GM08714 (cell line): Measurements from ENCODE around the gene SLC25A18.
"Not testable (repeated sequence)": the region's sequence is repeated elsewhere in the genome, so short reads cannot be mapped to it uniquely, and the experiment has no call there.

Experiments used
- H3K4me3 ChIP-seq: fragments of 200-500 bp; sonication (Bioruptor generic); 2 replicates; pipeline ENCODE4 v1.5.1; 2014; ENCODE audit warnings: mild to moderate bottlenecking, low read length, inconsistent platforms
- ZNF274 ChIP-seq: IDR thresholded peaks from 2 replicates; pipeline ENCODE4 v1.6.1; 2012; ENCODE audit warnings: mild to moderate bottlenecking, low read depth, low read length

Gene SLC25A18

DNA sequence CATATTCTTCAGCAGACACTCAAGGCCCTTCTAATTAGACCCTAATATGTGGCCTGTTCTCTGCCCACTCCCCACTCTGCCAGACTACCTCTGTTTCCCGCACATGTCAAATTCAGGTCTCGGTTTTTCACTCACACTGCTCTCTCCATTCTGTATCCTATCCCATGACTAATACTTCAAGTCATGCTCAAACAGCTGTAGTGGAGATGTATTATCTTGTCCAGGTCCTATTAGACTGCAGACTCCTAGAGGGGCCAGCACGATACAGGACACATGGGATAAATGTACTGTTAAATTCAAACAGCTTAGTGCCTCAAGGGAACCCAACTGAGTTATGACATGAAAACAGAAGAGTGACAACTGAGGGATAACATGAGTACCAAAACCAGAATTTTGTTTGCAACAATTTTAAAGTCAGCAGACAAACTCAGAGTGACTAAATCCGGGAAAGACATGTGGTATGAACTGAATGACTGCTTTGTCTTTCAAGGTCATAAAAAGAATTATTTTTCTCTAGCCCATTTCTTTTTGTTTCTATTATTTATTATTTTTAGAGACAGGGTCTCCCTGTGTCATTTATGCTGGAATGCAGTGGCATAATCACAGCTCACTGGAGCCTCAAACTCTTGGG, 44.7 kb downstream of the SLC25A18 start:
- no peak for TF ChIP-seq ZNF274
- H3K4me3 ChIP-seq = no peak overlapping the region

DNA sequence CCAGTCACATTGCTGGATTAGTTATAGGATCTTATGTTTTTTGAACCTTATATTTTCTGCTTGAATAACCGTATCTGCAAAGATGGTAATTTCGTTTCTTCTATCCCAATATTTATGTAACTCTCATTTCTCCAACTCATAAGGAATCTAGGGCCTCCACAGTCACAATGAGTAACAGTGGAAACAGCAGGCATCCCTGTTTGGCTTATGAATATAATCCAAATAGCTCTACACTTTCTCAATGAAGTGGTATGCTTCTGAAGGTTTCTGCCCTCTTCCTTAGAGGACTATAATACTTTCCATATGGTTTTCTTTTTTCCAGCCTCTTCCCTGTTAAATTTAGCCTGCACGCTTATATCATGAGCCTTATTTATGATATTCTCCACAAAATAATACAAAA, 48.8 kb downstream of the SLC25A18 start:
- TF ChIP-seq ZNF274 = no peak
- no peak overlapping the region for H3K4me3 ChIP-seq

DNA sequence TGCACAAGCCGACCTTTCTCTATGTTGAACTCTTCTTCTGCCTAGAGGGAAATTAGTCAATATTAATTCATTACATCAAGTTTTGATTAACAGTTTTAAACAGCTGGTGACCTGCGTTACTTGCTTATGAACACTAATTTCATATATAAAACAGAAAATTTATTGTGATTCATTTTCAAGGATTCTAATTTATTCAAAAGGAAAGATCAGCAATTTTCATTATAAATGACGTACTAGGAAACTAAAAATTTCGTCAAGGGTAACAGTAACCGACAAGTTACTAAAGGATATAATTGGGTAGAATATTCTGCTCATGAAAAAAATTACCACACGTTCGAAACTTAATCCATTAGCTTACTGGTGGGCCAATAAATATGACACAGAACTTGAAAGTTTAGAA, 50.0 kb downstream of the SLC25A18 start:
- TF ChIP-seq ZNF274 = no peak
- H3K4me3 ChIP-seq = no peak overlapping the region

DNA sequence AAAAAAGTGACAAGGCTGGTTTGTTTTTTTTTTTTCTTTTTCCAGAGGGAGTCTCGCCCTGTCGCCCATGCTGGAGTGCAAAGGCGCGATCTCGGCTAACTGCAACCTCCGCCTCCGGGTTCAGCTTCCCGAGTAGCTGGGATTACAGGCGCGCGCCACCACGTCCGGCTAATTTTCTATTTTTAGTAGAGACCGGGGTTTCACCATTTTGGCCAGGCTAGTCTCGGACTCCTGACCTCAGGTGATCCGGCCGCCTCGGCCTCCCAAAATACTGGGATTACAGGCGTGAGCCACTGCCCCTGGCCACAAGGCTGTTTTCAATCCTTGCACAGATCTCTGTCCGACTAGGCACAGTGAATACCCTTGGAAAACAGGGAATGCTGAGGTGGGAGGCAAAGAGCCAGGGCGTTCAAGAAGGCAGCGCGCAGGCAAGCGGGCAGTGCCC, 64.7 kb downstream of the SLC25A18 start:
- no peak for TF ChIP-seq ZNF274
- H3K4me3 ChIP-seq = peak overlapping the region; percentile 79

DNA sequence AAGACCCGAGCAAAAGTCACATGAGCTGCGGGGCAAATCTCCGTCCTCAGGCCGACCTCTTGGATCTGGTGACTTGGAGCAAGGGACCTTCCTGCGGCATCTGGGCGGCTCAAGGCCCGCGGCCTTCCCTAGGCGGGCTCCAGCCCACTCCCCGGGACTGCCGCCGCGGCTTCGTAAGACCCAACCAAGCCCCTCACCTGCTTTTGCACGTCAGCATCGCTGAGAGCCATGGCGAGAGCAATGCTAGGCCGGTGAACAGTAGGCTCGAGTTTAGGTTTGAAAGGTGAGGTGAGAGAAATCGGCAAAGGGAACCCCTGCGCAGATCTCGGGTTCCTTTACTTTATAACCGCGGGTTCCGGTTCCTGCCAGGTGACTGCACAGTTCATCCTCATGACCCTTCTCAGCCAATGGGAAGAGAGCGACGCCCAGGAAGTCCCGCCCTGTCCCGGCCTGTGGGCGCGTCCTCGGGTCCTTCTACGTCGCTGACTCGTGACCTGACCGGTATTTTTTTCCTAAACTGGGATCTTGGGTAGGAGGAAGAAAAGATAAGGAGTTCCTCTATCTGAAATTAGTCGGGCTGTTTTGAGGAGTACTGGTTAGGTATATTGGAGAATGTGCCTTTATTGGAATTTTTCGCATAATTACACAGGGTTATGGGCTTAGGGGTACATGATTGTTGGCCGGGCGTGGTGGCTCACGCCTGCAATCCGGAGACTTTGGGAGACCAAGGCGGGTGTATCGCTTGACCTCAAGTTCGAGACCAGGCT, 65.3 kb downstream of the SLC25A18 start, which contains the start of gene ATP6V1E1:
ATP6V1E1 (minus strand) TSS at position 344 of the 767 bp plus-strand sequence; CDS start at position 230, 114 bp downstream.
- no peak for TF ChIP-seq ZNF274
- H3K4me3 ChIP-seq = peak within 1 kb of the TSS; percentile 79

DNA sequence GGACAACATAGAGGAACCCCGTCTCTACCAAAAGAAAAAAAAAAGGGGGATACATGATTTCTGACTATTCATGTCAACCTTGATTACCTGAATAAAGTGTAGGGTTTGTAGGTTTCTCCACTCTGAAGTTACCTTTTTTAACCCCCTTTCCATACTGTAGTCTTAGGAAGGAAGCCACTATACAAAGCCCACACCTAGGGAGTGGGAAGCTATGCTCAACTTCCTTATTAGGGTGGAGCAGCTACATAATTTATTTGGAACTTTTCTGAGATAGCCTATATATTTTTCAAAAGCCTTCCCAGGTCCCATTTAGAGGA, 65.8 kb downstream of the SLC25A18 start:
- TF ChIP-seq ZNF274 = no peak
- H3K4me3 ChIP-seq = peak overlapping the region; percentile 79

DNA sequence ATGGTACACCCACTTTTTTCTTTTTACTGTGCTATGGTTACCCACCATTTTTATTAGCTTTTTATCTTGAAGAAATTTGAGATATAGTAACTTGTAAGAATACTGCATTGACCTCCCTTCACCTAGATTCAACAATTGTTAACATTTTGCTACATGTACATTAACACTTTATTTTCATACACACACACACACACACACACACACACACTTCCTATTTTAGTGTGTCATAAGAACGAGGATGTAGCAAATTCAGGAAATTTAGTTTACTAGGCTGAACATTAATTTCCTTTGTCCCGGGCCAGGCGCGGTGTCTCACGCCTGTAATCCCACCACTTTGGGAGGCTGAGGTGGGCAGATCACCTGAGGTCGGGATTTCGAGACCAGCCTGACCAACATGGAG, 66.3 kb downstream of the SLC25A18 start:
- no peak for TF ChIP-seq ZNF274
- H3K4me3 ChIP-seq = no peak overlapping the region; the same call in 1 of the 2 replicates

DNA sequence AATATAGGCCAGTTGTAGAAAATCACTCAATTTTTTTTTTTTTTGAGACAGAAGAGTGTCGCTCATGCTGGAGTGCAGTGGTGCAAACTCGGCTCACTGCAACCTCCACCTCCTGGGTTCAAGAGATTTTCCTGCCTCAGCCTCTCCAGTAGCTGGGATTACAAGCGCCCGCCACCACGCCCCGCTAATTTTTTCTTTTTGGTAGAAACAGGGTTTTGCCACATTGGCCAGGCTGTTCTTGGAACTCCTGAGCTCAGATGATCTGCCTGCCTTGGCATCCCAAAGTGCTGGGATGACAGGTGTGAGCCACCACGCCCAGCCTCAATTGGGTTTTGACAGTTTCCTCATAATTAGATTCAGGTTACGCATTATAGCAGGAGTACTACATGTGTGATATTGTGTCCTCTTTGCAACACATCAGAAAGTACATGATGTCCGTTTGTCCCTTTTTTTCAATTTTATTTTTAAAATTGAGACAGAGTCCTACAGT, 67.8 kb downstream of the SLC25A18 start:
- no peak for TF ChIP-seq ZNF274
- H3K4me3 ChIP-seq = no peak overlapping the region

DNA sequence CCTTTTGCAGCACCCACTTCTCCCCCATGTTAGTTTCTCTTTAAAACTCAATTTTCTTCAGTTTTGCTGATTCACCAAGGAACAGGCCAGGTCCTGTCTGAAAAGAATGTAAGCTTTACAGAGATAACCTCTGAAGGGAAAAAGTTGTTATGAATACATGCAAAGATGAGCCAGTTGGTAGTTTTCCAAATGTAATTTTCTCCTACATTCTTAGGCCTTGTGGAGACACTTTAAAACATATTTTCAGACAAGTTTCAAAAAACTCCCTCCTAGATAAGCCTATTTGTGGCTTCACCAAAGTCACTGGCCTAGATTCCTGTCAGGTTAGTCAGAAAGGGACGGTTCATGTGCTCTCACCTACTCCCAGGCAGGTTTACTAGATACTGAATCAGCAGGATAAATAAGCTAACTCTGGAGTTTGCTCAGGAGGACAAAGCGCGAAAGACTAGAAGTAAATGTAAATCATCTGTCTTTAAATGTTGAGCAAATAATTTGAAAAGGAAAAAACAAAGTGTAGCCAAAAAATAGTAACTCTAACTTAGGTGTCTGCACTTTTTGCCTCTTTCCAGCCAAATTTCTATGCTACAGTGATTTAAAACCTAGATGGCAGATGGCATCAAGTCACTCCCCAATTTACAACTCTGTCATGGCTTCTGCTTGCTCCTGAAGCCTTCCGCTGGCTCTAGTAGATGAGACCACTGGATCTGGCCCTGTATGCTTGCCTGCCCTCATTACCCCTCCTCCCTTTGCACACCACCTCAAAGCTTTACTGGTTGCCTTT, 70.1 kb downstream of the SLC25A18 start:
- H3K4me3 ChIP-seq = no peak overlapping the region
- no peak for TF ChIP-seq ZNF274

DNA sequence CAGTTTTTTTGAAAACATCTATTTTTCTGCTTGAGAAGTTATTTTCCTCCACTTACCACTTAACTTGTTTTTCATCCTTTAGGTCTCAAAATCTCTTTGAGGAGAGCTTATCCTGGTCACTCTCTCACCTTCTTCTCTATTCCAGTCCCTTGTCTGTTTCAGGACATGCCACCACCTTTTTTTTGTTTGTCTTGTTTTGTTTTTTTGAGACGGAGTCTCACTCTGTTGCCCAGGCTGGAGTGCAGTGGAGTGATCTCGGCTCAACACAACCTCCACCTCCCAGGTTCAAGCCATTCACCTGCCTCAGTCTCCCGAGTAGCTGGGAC, 70.7 kb downstream of the SLC25A18 start:
- H3K4me3 ChIP-seq = no peak overlapping the region
- no peak for TF ChIP-seq ZNF274

DNA sequence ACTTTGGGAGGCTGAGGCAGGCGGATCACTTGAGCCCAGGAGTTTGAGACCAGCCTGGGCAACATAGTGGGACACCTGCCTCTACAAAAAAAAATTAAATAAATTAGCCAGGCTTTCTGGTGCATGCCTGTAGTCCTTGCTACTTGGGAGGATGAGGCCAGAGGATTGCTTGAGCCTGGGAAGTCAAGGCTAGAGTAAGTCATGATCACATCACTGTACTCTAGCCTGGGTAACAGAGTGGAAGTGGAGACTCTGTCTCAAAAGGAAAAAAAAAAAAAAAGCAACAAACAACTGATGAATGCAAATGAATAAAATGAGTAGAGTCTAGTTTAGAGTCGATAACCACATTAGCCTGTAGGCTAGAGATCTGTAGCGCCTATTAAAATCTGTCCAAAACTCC, 71.4 kb downstream of the SLC25A18 start:
- no peak overlapping the region for H3K4me3 ChIP-seq
- TF ChIP-seq ZNF274 = no peak

DNA sequence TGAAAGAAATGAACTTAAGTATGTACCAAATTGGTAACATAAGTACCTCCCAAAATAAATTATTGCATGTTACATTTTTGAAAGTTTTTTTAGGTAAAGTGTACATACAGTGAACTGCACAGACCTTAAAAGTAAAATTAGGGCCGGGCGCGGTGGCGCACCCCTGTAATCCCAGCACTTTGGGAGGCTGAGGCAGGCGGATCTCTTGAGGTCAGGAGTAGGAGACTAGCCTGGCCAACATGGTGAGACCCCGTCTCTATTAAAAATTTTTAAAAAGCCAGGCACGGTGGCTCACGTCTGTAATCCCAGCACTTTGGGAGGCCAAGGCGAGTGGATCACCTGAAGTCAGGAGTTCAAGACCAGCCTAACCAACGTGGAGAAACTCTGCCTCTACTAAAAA, 73.6 kb downstream of the SLC25A18 start:
- H3K4me3 ChIP-seq = not testable (repeated sequence)

DNA sequence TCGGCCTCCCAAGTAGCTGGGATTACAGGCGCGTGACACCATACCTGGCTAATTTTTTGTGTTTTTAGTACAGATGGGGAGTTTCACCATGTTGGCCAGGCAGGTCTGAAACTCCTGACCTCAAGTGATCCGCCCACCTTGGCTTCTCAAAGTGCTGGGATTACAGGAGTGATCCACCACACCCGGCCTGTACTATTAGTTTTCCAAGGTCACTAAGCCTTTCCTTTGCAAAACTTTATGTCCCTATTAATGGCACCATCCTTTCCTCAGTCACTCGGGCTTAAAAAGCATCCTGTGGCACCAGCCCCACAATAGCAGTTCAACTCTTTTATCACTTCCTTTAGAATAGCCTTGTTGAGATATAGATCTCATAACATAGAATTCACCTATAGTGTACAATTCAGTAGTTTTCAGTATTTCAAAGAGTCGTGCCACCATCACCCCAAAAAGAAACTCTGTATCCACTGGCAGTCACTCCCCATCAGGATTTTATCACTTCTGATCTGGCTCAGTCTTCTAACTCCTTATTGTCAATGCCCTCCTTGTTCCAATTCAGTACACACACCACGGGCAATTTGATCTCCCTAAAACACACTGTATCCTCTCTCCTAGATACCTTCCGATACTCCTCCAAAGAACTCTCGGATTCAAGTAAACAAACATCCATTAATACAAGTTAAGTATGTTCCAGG, 74.3 kb downstream of the SLC25A18 start:
- TF ChIP-seq ZNF274 = no peak

DNA sequence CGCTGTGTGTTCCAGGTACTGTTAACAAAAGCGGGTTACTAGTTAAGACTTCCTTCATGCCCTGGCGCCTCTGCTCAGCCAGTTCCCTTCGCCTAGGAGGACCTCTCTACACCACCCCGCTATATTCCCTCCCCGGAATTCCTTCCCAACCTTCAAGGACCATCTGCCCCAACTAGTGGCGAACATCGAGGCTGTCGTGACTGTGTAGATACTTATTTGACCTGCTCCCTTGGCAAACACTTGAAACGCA, 74.8 kb downstream of the SLC25A18 start:
- H3K4me3 ChIP-seq = peak overlapping the region; percentile 80
- no peak for TF ChIP-seq ZNF274

More for the DNA sequence above, 74.3 kb downstream of the SLC25A18 start:
- peak overlapping the region; percentile 80 for H3K4me3 ChIP-seq
